SK-N-MC (cell line): Measurements from ENCODE around the gene ELK4.

ENCODE experiments used
- EZH2 ChIP-seq: fragments of 200-600 bp; sonication (generic); IDR thresholded peaks from one replicate; pipeline ENCODE4 v1.6.1; 2017; ENCODE audit warnings: antibody characterized with exemption
- POLR2AphosphoS5 ChIP-seq: IDR thresholded peaks from 2 replicates; pipeline ENCODE4 v1.6.1; 2012; ENCODE audit warnings: mild to moderate bottlenecking, low read depth, low read length, borderline replicate concordance

- TF ChIP-seq EZH2 (no peak), POLR2AphosphoS5 (no peak)
Observed at GRCh38 chr1:205590457-205590768, 41.4 kb downstream of the ELK4 start.
